ENCODE measurements around the gene JKAMP. TPM values are rescaled to one million over a fixed set of nuclear protein-coding genes. Genes with fewer than 3 reads are reported as not detected.
"Not testable (repeated sequence)": the region's sequence is repeated elsewhere in the genome, so short reads cannot be mapped to it uniquely, and the experiment has no call there.

Gene JKAMP
- polyA plus RNA-seq, 1 experiment = 93.4 TPM

GRCh38 chr14:59439256-59439965 lies 44.9 kb upstream of the JKAMP start:
- no peak for DNase-seq (ENCODE audit: low read depth)
- no peak overlapping the region for H3K4me3 ChIP-seq (ENCODE audit: low read depth, low read length)
- ChIA-PET CTCF (interaction anchor here (1.0 to 2.8 kb wide), 5 partner anchors 100 to 315 kb away, joined by 3 to 13 read pairs (median 3); no protein-coding TSS in a partner anchor), POLR2A (interaction anchor here (0.6 kb wide), 1 partner anchor 19 kb away, joined by 3 read pairs; no protein-coding TSS in a partner anchor)
- TF ChIP-seq CTCF (IDR thresholded peaks at IDR 0.05; ENCODE audit: insufficient read depth, low read depth, low read length) = no peak
- H3K27me3 ChIP-seq (ENCODE audit: control insufficient read depth, insufficient read depth, low read length) = no peaks in the 10 kb centered on the region
- no peaks in the 10 kb centered on the region for H3K36me3 ChIP-seq (ENCODE audit: control insufficient read depth, insufficient read depth, low read length)

- DNase-seq (ENCODE audit: low read depth); H3K36me3 ChIP-seq (ENCODE audit: control insufficient read depth, insufficient read depth, low read length); H3K4me3 ChIP-seq (ENCODE audit: low read depth, low read length); H3K27me3 ChIP-seq (ENCODE audit: control insufficient read depth, insufficient read depth, low read length); POLR2A ChIA-PET: not testable (repeated sequence)
- CTCF ChIA-PET = interaction anchor here (3.9 kb wide), 1 partner anchor 324 kb away, joined by 21 read pairs; no protein-coding TSS in a partner anchor
These were observed 35.6 kb upstream of the JKAMP start for GRCh38 chr14:59448673-59449072.

GRCh38 chr14:59450716-59451115 lies 33.6 kb upstream of the JKAMP start:
- no peaks in the 10 kb centered on the region for H3K27me3 ChIP-seq (ENCODE audit: control insufficient read depth, insufficient read depth, low read length)
- DNase-seq (ENCODE audit: low read depth) = no peak
- CTCF ChIA-PET = interaction anchor here (2.3 to 3.9 kb wide), 2 partner anchors 326 to 330 kb away, joined by 7 to 21 read pairs; no protein-coding TSS in a partner anchor
- 0 out of 2 replicates have a peak, but pooled peaks cover 1% of the 10 kb centered on the region for H3K36me3 ChIP-seq (ENCODE audit: control insufficient read depth, insufficient read depth, low read length)
- TF ChIP-seq CTCF (IDR thresholded peaks at IDR 0.05; ENCODE audit: insufficient read depth, low read depth, low read length) = no peak
- POLR2A ChIA-PET = no interaction called here
- H3K4me3 ChIP-seq (ENCODE audit: low read depth, low read length) = no peak overlapping the region

- H3K36me3 ChIP-seq (ENCODE audit: control insufficient read depth, insufficient read depth, low read length) = no peaks in the 10 kb centered on the region
- no peaks in the 10 kb centered on the region for H3K27me3 ChIP-seq (ENCODE audit: control insufficient read depth, insufficient read depth, low read length)
- POLR2A ChIA-PET = no interaction called here
- H3K4me3 ChIP-seq (ENCODE audit: low read depth, low read length) = no peak overlapping the region
- DNase-seq (ENCODE audit: low read depth) = no peak
- no peak for TF ChIP-seq CTCF (IDR thresholded peaks at IDR 0.05; ENCODE audit: insufficient read depth, low read depth, low read length)
- CTCF ChIA-PET = interaction anchor here (0.5 to 3.9 kb wide), 3 partner anchors 327 to 446 kb away, joined by 3 to 21 read pairs (median 7); no protein-coding TSS in a partner anchor
These were observed 32.5 kb upstream of the JKAMP start for GRCh38 chr14:59451849-59452248.

- no peak overlapping the region for H3K4me3 ChIP-seq (ENCODE audit: low read depth, low read length)
- CTCF ChIA-PET = interaction anchor here (1.7 to 2.2 kb wide), 2 partner anchors 10 kb away, joined by 4 to 5 read pairs; no protein-coding TSS in a partner anchor
- POLR2A ChIA-PET = no interaction called here
- H3K36me3 ChIP-seq (ENCODE audit: control insufficient read depth, insufficient read depth, low read length) = peaks cover 2% of the 10 kb centered on the region
- H3K27me3 ChIP-seq (ENCODE audit: control insufficient read depth, insufficient read depth, low read length) = no peaks in the 10 kb centered on the region
- TF ChIP-seq CTCF (IDR thresholded peaks at IDR 0.05; ENCODE audit: insufficient read depth, low read depth, low read length) = no peak
- DNase-seq (ENCODE audit: low read depth) = peak; percentile 89
These were observed 30.2 kb upstream of the JKAMP start for GRCh38 chr14:59454139-59454538.

Data from BJ (cell line).